Melanocyte of skin (primary cell): ENCODE results near the gene OR6A2. TPM values are rescaled to one million over a fixed set of nuclear protein-coding genes. Genes with fewer than 3 reads are reported as not detected.

Experiments
- total RNA-seq, 2 donors: library from RNA; depleted of rRNA; stranded (reverse); fragments of >200 nt; gene quantifications; 2 replicates each; pipeline ENCODE4 v1.2.3, GENCODE V29; 2012

Gene OR6A2
- total RNA-seq = under 1 TPM; 0.33 to 0.69 TPM

DNA sequence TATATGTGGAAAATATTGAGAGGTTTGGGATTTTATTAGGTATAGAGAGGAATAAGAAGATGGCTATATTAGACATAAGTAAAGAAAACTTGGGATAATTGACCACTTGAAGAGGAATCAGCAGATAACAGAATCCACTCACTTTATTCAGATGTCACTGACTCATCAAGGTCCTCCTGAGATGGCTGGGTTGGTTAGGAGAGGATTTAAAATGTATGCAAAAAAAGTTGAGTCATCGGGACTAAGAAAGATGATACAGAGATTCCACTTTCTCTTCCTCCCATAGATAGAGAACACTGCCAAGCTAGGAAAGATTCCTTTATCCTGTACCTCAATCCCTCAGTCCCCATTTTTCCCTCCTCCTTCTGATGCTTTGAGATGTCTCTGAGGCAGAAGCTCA lies at the start of gene OR6A2:
TSS of gene OR6A2 (minus strand) at position 288 of the 400 bp plus-strand sequence. CDS start 3,981 bp downstream, outside the sequence.

DNA sequence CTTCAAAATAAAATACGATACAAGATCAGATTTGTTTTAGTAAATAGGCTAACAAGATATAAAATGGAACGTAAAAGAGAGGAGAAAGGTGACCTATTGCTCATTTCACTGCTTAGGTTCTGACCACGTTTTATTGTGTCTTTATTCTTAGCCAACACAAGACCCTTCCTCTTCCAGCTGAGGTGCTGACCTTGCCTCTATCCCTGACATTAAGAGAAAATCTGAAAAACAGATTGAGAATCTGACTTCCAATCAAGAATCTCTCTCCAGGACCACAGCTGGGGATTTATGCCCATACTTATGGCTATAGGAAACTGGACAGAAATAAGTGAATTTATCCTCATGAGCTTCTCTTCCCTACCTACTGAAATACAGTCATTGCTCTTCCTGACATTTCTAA lies 45.9 kb upstream of the OR6A2 start, which contains the start of gene OR10A5:
TSS of gene OR10A5 (plus strand) at position 301 of the 400 bp plus-strand sequence. CDS start at position 301, 0 bp downstream.

GRCh38 chr11:6782720-6783119 lies 16.8 kb downstream of the OR6A2 start, which contains the start of gene OR2AG1:
TSS of gene OR2AG1 (plus strand) at chr11:6783020. CDS start at chr11:6785038, 2,018 bp downstream.

DNA sequence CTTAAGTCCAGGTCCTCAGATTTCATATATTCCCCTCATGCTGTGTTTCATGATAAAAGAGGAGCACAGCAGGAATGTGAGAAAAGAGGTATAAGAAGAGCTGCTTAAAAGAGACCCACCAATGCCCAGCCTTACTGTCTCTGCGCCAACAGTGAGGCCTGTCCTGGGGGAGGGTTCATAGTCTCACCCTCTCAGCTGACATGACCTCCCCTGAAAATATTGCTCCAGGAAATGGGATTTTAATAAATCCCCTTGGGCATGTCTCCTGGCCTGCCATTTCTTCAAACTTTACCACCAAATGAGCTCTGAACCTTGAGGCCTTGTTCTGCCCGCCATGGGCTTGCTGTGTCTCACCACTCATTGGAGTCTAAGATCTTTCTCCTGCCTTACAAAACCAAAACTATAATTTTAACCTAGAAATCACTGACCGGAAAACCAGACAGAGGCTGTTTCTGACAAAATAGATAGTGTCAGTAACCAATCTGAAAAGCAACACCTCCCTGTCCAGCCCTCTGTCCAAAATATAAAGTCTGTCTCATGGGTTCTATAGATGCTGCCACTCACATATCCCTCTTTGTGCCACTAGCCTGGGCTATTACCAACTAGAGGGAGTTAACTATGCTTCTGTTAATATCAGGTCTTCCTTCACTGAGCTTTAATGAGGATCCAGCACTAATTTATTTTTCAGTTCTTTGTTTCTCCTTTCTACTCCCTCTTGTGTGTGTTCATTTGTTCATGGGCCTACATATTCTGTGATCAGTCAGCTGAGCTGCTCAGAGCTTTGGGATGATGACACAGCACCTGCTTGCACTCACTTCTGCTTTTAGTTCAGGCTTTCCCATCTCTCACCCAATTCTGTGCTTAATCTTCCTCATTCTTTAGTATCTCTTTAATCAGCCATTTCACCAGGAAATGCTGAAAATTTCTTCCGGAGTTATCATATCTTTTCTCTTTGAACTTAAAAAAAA lies 27.3 kb downstream of the OR6A2 start, which contains the start of gene OR2AG2:
TSS of gene OR2AG2 (minus strand) at position 51 of the 968 bp plus-strand sequence. CDS start 3,019 bp downstream, outside the sequence.

Other genes starting within 250 kb of the OR6A2 start
- 10 to 100 TPM; 12.7 to 14.0 TPM for gene RRP8, start 196.1 kb downstream of the OR6A2 start, total RNA-seq
- 100 to 1,000 TPM; 151 to 152 TPM for gene ILK, start 195.9 kb downstream of the OR6A2 start, total RNA-seq
- 10 to 100 TPM; 21.7 to 39.6 TPM for gene TAF10, start 187.5 kb downstream of the OR6A2 start, total RNA-seq
- gene TPP1, start 180.3 kb downstream of the OR6A2 start, total RNA-seq = 100 to 1,000 TPM; 213 to 236 TPM
- gene DCHS1, start 143.9 kb downstream of the OR6A2 start, total RNA-seq = 1 to 10 TPM; 1.0 to 4.0 TPM
- 10 to 100 TPM; 37.9 to 84.6 TPM for gene MRPL17, start 116.3 kb downstream of the OR6A2 start, total RNA-seq
- under 1 TPM; 0.34 to 1.00 TPM for gene OR2AG2, start 27.7 kb downstream of the OR6A2 start, total RNA-seq
- gene OR2AG1, start 16.7 kb downstream of the OR6A2 start, total RNA-seq = not detected
- gene OR10A5, start 46.0 kb upstream of the OR6A2 start, total RNA-seq = not detected
- gene OR10A2, start 63.4 kb upstream of the OR6A2 start, total RNA-seq = not detected
- gene OR10A4, start 76.9 kb upstream of the OR6A2 start, total RNA-seq = not detected
- gene OR2D2, start 92.8 kb upstream of the OR6A2 start, total RNA-seq = under 1 TPM; 0.69 to 1.00 TPM
- gene OR2D3, start 121.3 kb upstream of the OR6A2 start, total RNA-seq = not detected
- 1 to 10 TPM; 4.5 to 7.7 TPM for gene ZNF215, start 126.7 kb upstream of the OR6A2 start, total RNA-seq
- gene ZNF214, start 220.7 kb upstream of the OR6A2 start, total RNA-seq = 1 to 10 TPM; 2.0 to 2.1 TPM
- gene NLRP14, start 220.8 kb upstream of the OR6A2 start, total RNA-seq = under 1 TPM; under 0.01 to 0.34 TPM